Muscle of arm (tissue), 12 donors: Measurements from ENCODE around the gene CDKL2. TPM values are rescaled to one million over a fixed set of nuclear protein-coding genes. Genes with fewer than 3 reads are reported as not detected.

Experiments used
- DNase-seq: peaks from one replicate; pipeline ENCODE4 v3.0.0-alpha.2; 2013
- polyA plus RNA-seq, 12 donors: library from polyadenylated mRNA; unstranded; fragments of 120-200 nt; gene quantifications; one replicate each; pipeline ENCODE4 v1.2.1, GENCODE V29; 2013; ENCODE audit not compliant: insufficient read length in 12 of 12

Gene CDKL2
- polyA plus RNA-seq, 12 donors, result 0.09 to 0.68 (median 0.18) TPM; not detected in 3

DNA sequence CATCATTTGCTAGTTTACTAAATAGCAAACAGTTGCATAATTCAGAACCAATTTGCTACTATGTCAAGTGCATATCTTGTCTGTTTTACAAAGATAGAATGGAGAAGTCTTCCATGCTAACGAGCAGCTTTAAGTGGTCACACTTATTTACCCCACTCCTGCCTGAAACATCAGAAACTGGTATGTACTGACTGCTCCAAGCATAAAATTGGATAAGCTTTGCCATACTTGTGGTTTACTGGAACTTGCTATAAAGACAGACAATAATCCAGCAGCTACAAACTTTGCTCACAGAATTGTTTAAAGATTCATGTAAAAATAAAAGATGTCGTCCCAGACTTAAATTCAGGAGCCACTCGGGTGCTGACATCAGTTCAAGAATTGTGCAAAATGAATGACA is 13.3 kb upstream of the CDKL2 start:
- DNase-seq, result no peak

GRCh38 chr4:75639124-75639695 is 8.9 kb upstream of the CDKL2 start:
- no peak for DNase-seq

DNA sequence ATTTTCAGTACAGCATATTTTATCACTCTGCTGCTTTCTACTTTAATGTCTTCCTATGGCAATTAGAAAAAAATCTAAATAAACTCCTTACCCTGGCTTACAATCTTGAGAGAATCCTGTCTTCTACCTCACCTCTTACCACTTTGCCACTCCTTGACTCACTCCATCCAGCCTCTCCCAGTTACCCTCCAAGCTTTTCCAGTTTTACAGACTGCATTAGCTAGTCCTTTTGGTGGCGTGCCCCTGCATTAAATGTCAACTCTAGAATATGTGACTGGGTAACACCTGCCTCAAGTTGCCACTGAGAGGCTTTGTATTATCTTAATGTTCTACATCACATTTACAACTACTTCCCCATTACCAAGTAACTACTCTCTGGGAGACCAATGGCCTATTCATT is 7.5 kb upstream of the CDKL2 start:
- DNase-seq, result no peak

DNA sequence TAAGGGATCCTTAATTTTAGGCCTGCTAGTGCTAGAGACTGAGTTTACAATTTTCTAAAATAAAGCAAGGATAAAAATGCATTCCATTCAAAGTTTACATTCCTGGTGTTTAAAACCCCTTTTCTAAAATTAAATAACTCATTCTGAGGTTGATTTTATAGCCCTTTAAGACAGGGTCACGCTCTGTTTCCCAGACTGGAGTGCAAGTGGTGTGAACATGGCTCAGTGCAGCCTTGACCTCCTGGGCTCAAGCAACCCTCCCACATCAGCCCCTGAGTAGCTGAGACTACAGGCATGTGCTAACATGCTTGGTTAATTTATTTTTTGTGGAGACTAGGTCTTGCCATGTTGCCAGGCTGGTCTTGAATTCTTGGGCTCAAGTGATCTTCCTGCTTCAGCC is 6.8 kb upstream of the CDKL2 start:
- DNase-seq, result no peak

DNA sequence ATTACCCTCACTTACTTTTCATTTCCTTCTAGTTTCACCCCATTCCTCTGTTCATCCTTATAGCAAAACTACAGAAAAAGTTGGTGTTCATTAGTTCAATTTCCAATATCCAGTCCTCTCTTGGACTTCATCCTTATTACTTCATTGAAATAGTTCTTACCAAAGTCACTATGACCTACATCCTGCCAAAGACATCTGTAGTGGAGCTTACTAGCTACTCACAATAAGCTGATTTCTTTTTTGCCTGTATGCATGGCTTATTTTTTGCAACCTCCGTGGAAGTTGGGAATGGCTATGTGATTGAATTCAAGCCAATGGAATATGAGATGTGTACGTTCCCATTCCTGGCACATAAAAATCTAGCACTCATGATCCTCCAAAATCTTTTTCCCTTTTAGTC is 4.6 kb upstream of the CDKL2 start:
- DNase-seq, result no peak

- no peak for DNase-seq
Observed at GRCh38 chr4:75634281-75634680, 4.0 kb upstream of the CDKL2 start.

DNA sequence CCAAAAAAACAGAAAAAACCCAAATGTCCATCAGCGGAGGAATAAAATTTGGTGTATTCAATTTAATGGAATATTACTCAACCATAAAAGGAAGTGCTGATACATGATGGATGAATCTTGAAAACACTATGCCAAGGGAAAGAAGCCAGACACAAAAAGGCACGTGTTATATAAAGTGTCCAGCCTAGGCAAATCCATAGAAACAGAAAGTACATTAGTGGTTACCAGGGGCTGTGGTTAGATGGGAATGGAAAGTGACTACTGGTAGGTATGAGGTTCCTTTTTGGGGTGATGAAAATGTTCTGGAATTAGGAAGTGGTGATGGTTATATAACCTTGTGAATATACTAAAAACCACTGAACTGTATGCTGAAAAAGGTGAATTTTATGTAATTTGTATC is 3.5 kb upstream of the CDKL2 start:
- no peak for DNase-seq

DNA sequence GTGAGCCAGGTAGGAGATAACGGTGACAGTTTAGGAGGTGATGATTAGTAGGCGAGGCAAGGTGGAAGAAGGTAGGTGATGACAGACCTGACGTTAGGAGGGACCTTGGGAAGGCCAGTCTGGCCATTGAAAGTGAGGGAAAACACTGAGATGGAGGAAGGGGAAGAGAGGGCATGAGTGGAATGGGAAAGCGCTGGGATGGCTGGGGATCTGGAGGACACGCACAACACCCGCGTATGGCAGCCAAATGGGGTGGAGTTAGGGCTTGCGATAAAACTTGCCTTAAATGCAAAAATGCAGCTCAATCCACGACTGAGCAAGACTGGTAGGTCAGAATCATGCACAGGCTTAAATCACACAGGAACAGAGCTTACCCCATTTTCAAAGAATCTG is 605 bp upstream of the CDKL2 start:
- DNase-seq, result peak; percentile 1

DNA sequence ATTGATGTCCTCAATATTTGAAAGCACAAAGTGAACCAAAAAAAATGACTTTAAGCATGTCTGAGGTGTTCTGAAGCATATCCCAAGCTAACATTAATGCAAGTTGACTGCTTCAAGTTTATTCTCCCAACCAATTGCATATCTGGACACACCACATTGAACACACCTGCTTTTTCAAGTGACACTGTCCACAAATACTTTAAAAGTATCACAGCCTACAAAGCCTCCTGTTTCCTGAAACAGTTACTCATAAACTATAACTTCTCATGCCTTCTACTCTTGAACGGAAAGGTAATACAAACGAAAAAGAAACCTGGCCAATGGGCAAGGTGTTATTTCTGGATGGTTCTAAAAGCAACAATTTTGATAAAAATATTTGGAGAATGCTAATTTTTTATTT is 1.1 kb downstream of the CDKL2 start:
- DNase-seq, result no peak

GRCh38 chr4:75623026-75623425 is 7.3 kb downstream of the CDKL2 start:
- no peak for DNase-seq

GRCh38 chr4:75621715-75622114 is 8.6 kb downstream of the CDKL2 start:
- no peak for DNase-seq

DNA sequence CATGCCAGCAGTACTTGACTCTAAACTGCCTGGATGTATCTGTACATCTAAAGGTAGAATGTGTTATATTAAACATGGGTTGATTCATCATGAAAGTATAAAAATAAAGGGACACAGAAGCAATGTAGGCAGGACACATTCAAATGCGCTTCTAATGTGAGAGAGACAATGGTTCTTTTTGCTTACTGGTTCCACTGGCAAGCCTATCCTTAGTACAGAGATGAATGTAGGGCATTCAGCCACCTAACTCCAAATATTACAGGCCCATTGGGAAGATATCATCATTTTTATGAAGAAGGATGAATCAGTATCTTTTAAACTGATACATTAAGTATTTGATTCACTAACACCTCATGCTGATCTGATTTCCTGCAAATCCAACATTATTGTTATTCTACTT is 18.0 kb downstream of the CDKL2 start:
- DNase-seq, result no peak

- no peak for DNase-seq
Observed at GRCh38 chr4:75605928-75606327, 24.4 kb downstream of the CDKL2 start.

DNA sequence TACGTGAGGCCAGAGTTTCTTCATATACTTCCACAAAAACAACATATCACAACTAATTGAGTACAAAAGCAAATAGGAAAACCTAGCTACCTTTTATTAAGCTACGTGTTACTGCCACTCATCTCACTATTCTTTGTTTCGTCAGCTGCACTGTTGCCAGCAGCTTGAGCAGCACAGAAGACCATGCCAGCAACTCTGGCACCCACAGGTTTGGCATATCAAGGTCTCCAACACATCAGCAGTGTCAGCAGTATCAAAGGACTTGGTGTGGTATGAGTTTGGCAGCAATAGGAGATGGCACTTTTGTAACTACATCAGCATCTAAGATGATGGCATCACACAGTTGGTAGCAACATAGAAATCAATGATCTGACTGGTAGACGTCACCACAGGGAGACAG is 30.7 kb downstream of the CDKL2 start:
- DNase-seq, result no peak

GRCh38 chr4:75598390-75598789 is 31.9 kb downstream of the CDKL2 start:
- no peak for DNase-seq

GRCh38 chr4:75596061-75596460 is 34.3 kb downstream of the CDKL2 start:
- DNase-seq, result no peak

GRCh38 chr4:75593393-75593792 is 36.9 kb downstream of the CDKL2 start:
- DNase-seq, result no peak

DNA sequence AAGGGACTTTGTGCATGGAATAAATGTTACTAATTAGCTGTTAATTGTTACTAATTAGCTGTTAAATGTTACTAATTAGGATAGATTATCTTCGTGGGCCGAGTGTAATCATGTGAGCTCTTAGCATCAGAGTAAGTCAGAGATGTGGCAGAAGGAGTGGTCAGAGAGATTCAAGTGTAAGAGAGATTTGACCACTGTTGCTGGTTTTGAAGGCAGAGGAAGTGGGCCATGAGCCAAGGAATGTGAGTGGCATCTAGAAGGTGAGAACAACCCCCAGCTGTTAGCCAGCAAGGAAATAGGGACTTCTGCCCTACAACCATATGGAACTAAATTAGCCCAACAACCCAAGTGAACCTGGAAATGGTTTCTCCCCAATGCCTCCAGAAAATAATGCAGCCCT is 46.3 kb downstream of the CDKL2 start:
- no peak for DNase-seq

DNA sequence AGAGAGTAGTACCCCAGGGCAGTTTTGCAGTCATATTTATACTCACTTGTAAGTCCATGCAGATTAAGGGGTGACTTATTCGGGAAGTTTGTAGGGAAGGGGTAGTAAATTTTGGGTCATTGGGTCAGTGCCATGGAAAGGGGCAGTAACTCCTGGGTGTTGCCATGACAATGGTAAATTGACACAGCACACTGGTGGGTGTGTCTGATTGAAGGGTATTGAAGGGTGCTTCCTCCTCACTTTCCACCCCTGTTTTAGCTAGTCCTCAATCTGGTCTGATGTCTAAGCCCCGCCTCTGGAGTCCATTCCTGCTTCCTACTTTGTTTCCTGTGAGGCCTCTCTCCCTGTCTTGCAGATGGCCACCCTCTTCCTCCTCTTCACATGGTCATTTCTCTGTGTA is 62.6 kb downstream of the CDKL2 start:
- no peak for DNase-seq

DNA sequence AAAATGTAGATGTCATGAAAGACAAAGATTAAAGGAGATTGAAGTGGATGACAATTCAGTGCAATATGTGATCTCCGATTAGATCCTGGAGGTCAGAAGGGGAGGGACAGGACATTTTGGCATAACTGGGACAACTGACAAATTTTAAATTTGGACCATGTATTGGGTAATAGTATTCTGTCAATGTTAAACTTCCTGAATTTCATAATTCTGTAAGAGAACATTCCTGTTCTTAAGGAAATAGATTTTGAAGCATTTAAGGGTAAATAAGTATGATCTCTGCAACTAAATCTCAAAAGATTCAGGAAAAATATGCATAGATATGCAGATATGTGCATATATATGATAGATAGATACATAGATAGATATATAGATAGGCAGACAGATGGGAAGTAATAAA is 63.4 kb downstream of the CDKL2 start:
- no peak for DNase-seq

DNA sequence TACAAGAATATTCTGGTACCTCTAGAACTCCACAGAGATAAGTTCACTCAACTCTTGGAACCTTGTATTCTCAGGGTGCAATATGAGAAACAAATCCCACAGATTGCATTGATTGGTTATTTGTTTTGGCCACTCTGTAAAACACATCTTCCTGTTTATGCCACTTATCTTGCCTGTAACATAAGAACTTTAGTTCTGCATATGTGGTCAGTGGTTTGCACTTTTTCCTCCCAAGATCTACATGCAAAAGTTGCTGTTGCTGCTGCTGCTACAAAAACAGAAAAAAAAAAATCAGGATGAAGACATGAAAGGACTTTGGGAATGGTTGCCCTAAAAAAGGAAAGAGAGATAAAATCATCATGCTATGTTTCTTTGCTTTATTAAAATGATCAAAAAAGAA is 64.8 kb downstream of the CDKL2 start:
- no peak for DNase-seq

DNA sequence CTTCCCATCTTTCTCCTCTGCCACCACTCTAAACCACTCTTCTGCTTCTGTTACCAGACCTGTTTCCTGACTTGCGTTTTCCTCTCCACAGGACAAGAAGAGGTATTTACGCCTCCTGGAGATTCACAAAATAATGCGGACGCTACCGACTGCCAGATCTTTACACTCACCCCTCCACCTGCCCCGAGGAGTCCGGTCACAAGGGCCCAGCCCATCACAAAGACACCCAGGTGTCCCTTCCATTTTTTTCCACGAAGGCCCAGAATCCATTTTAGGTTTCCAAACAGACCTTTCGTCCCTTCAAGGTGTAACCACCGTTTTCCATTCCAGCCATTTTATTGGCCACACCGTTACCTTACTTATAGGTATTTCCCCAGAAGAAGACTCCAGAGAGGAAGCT is 66.3 kb downstream of the CDKL2 start:
- no peak for DNase-seq

DNA sequence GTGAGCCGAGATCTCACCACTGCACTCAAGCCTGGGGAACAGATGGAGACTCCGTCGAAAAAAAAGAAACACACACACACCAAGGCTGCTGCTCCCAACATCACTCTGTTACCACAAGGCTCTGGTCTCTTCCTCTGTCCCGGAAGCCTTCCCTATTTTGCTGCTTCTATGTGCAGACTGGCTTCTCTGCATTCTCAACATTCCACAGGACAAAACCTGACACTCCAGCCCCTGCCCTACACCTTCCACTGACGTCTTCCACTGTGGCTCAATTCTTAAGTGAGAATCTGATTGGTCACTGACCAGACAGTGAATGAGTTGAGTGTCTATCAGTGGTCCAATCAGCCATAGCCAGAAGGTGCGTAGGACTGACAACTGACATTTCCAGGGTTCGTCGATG is 68.5 kb downstream of the CDKL2 start:
- no peak for DNase-seq

DNA sequence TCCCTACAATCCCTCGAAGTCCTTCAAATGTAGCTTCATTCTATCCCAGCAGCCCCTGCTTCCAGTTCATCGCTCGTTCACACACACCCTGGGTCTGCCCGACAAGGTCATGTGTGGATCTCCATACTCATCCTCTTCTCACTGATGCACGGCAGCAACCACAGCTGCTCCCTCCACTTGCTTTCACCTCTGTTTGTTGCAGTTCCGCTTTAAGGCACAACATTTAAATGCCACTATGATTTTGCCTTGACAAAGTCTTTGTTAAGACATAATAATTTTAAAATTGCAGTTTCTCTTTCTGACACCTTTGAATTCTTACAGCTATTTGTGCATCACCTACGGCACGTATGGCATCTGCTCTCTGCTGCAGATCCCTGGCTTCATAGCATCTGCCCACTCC is 72.6 kb downstream of the CDKL2 start:
- no peak for DNase-seq
